ENCODE data around the gene OR6V1. TPM values are rescaled to one million over a fixed set of nuclear protein-coding genes. Genes with fewer than 3 reads are reported as not detected.

The OR6V1 gene
- total and polyA plus RNA-seq, 2 donors from 2014 or later = not detected

DNA sequence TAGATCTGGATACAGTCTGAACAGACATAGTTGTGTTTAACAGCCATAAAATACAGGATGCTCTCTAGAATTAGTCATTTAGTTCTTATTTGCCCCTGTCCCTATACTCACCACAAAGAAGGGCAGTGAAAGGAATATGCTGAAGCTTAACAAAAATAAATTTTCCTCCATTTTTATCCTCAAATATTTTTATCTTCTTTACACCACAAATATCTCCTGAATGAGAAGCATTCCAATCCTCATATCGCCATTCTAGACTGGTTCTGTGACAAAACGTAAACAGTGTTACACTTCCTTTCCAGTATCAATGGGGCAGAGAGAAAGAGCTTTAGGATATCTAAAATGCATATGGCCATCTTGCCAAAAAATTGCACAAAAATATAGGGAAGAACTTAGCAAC, 26.8 kb upstream of the OR6V1 start:
- DNase-seq = no peak
- H3K36me3 ChIP-seq (ENCODE audit: control insufficient read depth in 2 of 3, insufficient read depth in 3 of 3, low read length in 3 of 3) = no peaks in the 10 kb centered on the region
- no peak overlapping the region for H3K4me3 ChIP-seq (ENCODE audit: low read length in 3 of 3)
- no peak overlapping the region for H3K27ac ChIP-seq (ENCODE audit: low read depth in 2 of 2, low read length in 2 of 2)
- H3K9me3 ChIP-seq (ENCODE audit: control insufficient read depth in 2 of 3, insufficient read depth in 1 of 3, low read length in 3 of 3) = no peaks in the 10 kb centered on the region
- intact Hi-C loops (cut with DNase I) = no loop called here
- no peaks in the 10 kb centered on the region for H3K4me1 ChIP-seq (ENCODE audit: control insufficient read depth in 2 of 3, insufficient read depth in 2 of 3, low read depth in 1 of 3, low read length in 3 of 3)
- H3K9ac ChIP-seq (ENCODE audit: low read length in 3 of 3) = no peak overlapping the region
- no peaks in the 10 kb centered on the region for H3K27me3 ChIP-seq (ENCODE audit: control insufficient read depth, insufficient read depth, low read length)
- TF ChIP-seq, protein P1, sequence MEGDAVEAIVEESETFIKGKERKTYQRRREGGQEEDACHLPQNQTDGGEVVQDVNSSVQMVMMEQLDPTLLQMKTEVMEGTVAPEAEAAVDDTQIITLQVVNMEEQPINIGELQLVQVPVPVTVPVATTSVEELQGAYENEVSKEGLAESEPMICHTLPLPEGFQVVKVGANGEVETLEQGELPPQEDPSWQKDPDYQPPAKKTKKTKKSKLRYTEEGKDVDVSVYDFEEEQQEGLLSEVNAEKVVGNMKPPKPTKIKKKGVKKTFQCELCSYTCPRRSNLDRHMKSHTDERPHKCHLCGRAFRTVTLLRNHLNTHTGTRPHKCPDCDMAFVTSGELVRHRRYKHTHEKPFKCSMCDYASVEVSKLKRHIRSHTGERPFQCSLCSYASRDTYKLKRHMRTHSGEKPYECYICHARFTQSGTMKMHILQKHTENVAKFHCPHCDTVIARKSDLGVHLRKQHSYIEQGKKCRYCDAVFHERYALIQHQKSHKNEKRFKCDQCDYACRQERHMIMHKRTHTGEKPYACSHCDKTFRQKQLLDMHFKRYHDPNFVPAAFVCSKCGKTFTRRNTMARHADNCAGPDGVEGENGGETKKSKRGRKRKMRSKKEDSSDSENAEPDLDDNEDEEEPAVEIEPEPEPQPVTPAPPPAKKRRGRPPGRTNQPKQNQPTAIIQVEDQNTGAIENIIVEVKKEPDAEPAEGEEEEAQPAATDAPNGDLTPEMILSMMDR (IDR thresholded peaks at IDR 0.05; ENCODE audit: borderline replicate concordance, extremely low read depth, insufficient read depth) = no peak
- FAIRE-seq = no peak

DNA sequence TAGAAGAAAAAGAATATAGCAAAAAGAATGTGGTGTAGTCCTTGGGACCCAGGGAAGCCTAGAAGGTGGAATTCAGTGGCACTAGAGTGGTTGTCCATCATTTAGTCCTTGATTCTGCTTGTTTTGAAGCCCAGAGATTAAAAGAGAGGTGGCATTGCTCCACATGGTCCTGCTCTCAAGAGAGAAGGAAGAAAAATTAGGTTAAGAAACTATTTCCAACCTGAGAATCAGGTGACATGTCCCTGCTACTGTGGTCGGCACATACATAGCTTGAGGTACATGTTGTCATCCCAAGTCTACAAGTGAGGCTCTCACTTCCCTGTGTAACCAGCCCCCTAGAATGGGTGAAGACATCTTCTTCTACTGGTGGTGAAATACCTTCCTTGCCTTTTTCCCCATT, 25.1 kb upstream of the OR6V1 start, which contains the start of gene OR9A2:
Gene OR9A2, minus strand, starts transcription at position 101 of the 400 bp plus-strand sequence. Its CDS starts 0 bp downstream, at position 101.
- Histone ChIP-seq H3K4me1 (ENCODE audit: control insufficient read depth in 2 of 3, insufficient read depth in 2 of 3, low read depth in 1 of 3, low read length in 3 of 3) (no peaks in the 10 kb centered on the region), H3K4me3 (ENCODE audit: low read length in 3 of 3) (no peak within 1 kb of the TSS), H3K9ac (ENCODE audit: low read length in 3 of 3) (no peak within 1 kb of the TSS), H3K27me3 (ENCODE audit: control insufficient read depth, insufficient read depth, low read length) (no peaks in the 10 kb centered on the region), H3K27ac (ENCODE audit: low read depth in 2 of 2, low read length in 2 of 2) (no peak within 1 kb of the TSS), H3K9me3 (ENCODE audit: control insufficient read depth in 2 of 3, insufficient read depth in 1 of 3, low read length in 3 of 3) (no peaks in the 10 kb centered on the region), H3K36me3 (ENCODE audit: control insufficient read depth in 2 of 3, insufficient read depth in 3 of 3, low read length in 3 of 3) (no peaks in the 10 kb centered on the region)
- DNase-seq = no peak
- no peak for FAIRE-seq
- intact Hi-C loops (cut with DNase I) = no loop called here
- TF ChIP-seq, protein P1 (IDR thresholded peaks at IDR 0.05; ENCODE audit: borderline replicate concordance, extremely low read depth, insufficient read depth) = no peak

DNA sequence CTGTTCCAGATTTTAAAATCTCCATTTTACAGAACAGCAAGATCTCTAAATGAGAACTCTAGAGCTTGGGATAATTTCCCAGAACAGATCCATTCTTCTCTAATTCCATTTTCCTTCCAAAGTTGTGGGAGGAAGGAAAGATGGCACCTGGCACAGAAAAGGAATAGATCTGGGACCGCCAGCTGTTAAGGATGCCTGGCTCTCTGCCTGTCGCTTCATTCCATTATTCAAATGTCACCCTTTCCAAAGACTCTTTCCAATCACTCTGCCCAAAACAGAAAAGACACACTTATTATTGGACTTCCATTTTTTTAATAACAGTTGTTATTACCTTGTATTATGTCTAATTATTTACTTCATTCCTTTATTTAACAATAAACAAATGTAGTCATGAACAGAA, 24.5 kb upstream of the OR6V1 start:
- FAIRE-seq (no peak), DNase-seq (no peak)
- Histone ChIP-seq H3K4me3 (ENCODE audit: low read length in 3 of 3) (no peak overlapping the region), H3K27ac (ENCODE audit: low read depth in 2 of 2, low read length in 2 of 2) (no peak overlapping the region), H3K9me3 (ENCODE audit: control insufficient read depth in 2 of 3, insufficient read depth in 1 of 3, low read length in 3 of 3) (no peaks in the 10 kb centered on the region), H3K9ac (ENCODE audit: low read length in 3 of 3) (no peak overlapping the region), H3K27me3 (ENCODE audit: control insufficient read depth, insufficient read depth, low read length) (no peaks in the 10 kb centered on the region), H3K36me3 (ENCODE audit: control insufficient read depth in 2 of 3, insufficient read depth in 3 of 3, low read length in 3 of 3) (no peaks in the 10 kb centered on the region), H3K4me1 (ENCODE audit: control insufficient read depth in 2 of 3, insufficient read depth in 2 of 3, low read depth in 1 of 3, low read length in 3 of 3) (no peaks in the 10 kb centered on the region)
- intact Hi-C loops (cut with DNase I) = no loop called here
- TF ChIP-seq, protein P1 (IDR thresholded peaks at IDR 0.05; ENCODE audit: borderline replicate concordance, extremely low read depth, insufficient read depth) = no peak

DNA sequence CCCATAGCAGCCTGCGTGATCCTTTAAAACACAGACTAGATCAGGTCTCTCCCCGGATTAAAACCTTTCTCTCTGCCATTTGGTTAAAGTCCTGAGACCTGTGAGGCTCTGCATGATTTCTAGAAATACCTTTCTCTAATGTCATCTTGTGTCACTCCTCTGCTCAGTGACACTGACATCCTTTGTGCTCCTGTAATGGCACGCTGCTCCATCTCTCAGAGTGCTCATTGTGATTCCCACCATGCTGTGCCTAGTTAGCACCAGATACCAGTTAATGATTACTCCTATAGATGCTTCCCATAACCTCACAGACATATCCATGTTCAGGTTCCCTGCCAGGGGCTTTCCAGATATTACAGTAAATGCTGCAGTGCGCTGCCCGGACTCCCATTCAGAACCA, 13.5 kb upstream of the OR6V1 start:
- H3K4me3 ChIP-seq (ENCODE audit: low read length in 3 of 3) = no peak overlapping the region
- TF ChIP-seq, protein P1 (IDR thresholded peaks at IDR 0.05; ENCODE audit: borderline replicate concordance, extremely low read depth, insufficient read depth) = no peak
- H3K4me1 ChIP-seq (ENCODE audit: control insufficient read depth in 2 of 3, insufficient read depth in 2 of 3, low read depth in 1 of 3, low read length in 3 of 3) = no peaks in the 10 kb centered on the region
- H3K27me3 ChIP-seq (ENCODE audit: control insufficient read depth, insufficient read depth, low read length) = no peaks in the 10 kb centered on the region
- FAIRE-seq = no peak
- H3K9ac ChIP-seq (ENCODE audit: low read length in 3 of 3) = no peak overlapping the region
- no peaks in the 10 kb centered on the region for H3K36me3 ChIP-seq (ENCODE audit: control insufficient read depth in 2 of 3, insufficient read depth in 3 of 3, low read length in 3 of 3)
- H3K27ac ChIP-seq (ENCODE audit: low read depth in 2 of 2, low read length in 2 of 2) = no peak overlapping the region
- no peaks in the 10 kb centered on the region for H3K9me3 ChIP-seq (ENCODE audit: control insufficient read depth in 2 of 3, insufficient read depth in 1 of 3, low read length in 3 of 3)
- intact Hi-C loops (cut with DNase I) = no loop called here
- no peak for DNase-seq
